HG03066 (cell line): ENCODE results near the gene GIMAP4.
"Not testable (repeated sequence)": the region's sequence is repeated elsewhere in the genome, so short reads cannot be mapped to it uniquely, and the experiment has no call there.

Experiments
- ATAC-seq: cut with Tn5 transposase; IDR thresholded peaks from one replicate; pipeline ENCODE4 v1.9.1; 2021; ENCODE audit warnings: low read depth; ENCODE audit not compliant: unreplicated experiment

Gene GIMAP4

DNA sequence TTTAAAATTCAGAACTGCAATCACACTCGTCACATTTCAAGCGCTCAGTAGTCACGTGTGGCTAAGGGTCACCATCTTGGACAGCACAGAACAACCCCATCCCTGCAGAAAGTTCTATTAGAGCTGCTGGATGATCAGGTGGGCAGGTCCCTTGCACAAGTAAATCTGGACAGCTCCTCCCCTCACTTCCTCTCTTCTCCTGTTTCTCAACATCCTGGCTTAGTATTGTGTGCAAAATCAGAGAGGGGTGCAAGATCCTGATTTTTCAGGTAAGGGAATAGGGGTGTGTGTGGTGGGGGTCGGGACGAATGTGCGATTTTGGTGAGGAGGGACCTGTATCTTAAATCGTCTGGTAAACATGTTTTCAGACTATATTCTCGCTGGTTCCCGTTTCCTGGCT, at the start of gene GIMAP4:
TSS of gene GIMAP4 (plus strand) at position 222 of the 400 bp plus-strand sequence. CDS start 2,512 bp downstream, outside the sequence.
- no peak for ATAC-seq

DNA sequence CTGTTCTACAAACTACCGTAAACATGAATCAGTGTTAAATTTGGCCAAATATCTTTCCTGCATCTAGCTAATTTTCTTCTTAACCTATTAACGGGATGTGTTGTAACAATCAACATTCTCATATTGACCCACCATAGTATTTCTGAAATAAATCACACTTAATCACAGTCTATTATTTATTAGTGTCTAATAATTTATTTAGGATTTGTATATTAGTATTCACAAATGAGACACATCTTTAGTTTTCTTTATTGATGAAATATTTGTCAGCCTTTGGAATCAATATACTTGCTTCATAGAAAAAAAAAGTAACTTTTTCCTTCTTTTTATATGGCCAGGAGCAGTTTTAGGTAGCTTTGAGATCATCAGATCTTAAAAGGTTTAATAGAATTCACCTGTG, 47.9 kb upstream of the GIMAP4 start:
- no peak for ATAC-seq

DNA sequence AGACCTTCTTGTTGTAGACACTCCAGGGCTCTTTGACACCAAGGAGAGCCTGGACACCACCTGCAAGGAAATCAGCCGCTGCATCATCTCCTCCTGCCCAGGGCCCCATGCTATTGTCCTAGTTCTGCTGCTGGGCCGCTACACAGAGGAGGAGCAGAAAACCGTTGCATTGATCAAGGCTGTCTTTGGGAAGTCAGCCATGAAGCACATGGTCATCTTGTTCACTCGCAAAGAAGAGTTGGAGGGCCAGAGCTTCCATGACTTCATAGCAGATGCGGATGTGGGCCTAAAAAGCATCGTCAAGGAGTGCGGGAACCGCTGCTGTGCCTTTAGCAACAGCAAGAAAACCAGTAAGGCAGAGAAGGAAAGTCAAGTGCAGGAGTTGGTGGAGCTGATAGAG, 47.0 kb upstream of the GIMAP4 start:
- no peak for ATAC-seq

DNA sequence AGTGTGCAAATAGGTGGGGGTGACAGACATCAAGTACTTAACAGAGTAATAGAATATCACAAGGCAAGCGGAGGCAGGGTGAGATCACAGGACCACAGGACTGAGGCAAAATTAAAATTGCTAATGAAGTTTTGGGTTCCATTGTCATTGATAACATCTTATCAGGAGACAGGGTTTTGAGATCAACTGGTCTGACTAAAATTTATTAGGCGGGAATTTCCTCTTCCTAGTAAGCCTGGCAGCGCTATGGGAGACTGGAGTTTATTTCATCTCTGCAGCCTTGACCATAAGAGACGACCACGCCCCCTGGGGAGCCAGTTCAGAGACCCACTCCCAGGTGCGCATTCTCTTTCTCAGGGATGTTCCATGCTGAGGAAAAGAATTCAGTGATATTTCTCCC, 44.3 kb upstream of the GIMAP4 start:
- not testable (repeated sequence) for ATAC-seq

DNA sequence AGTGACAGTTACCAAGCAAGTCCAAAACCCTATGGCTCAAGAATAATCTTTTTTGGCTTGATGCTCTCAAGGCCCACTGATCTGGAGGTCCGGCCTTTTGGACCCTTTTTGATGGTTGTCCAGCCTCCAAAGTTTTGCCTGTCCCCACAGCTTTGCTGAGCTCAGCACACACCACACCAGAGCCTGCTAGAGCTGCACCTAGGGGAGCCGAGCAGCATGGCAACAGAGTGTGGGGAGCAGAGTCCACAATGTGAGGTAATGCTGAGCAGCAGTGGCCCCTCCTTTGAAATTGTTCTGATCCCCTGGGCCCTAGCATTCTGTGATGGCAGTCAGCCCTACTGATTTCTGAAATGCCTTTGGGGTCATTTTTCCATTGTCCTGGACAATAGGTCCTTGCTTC, 43.2 kb upstream of the GIMAP4 start:
- no peak for ATAC-seq

DNA sequence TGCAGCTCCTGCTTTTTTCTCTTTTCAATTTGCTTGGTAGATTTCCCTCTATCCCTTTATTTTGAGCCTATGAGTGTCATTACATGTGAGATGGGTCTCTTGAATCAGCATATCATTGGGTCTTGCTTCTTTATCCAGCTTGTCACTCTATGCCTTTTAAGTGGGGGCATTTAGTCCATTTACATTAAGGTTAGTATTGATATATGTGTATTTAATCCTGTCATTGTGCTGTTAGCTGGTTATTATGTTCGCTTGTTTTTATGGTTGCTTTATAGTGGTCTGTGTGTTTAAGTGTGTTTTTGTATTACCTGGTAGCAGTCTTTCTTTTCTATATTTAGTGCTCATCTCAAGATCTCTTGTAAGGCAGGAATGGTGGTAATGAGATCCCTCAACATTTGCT, 35.5 kb upstream of the GIMAP4 start:
- no peak for ATAC-seq

DNA sequence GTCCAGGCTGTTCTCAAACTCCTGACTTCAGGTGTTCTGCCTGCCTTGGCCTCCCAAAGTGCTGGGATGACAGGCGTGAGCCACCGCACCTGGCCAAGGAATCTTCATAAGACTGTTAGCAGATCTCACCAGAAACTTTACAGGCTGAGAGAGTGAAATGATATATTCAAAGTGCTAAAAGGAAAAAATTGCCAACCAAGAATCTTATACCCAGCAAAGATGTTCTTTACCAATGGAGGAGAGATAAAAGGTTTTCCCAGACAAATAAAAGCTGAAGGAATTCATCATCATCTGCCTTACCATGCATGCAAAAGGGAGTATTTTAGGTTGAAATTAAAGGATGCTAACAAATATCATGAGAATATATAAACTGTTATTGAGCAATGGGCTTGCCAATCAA, 28.9 kb upstream of the GIMAP4 start:
- ATAC-seq, result no peak

DNA sequence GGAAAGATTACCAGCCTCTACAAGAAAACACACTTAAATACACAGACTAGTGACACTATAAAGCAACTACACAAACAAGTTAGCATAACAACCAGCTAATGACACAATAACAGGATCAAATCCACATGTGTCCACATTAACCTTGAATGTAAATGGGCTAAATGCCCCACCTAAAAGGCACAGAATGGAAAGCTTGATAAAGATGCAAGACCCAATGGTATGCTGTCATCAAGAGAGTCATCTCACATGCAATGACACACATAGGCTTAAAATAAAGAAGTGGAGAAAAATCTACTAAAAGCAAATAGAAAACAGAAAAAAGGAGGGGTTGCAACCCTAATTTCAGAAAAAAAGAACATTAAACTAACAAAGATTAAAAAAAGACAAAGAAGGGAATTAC, 14.0 kb upstream of the GIMAP4 start:
- ATAC-seq, result no peak

DNA sequence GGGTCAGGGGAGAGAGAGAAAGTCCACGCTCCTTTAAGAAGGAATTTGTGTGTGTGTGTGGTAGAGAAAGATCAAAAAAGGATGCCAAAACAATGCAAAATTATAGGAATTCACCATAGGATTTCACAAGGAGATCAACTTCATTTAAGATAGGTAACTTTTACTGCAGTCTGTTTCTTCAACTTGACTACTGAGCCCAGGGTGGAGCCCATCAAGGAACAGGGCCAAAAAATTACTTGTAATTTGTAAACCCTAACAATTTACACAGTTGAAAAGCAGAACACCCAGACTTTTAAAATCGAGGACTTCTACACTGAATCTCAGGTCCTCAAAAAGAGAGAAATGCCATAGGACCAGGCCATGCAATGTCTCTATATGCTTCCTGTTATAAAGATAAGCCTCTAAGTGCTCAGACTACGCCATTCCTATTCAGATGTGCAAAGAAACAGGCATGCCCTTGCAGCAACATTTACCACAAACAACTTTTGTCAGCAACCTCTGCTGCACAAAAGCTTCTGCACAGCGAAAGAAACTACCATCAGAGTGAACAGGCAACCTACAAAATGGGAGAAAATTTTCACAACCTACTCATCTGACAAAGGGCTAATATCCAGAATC, 10.6 kb upstream of the GIMAP4 start:
- ATAC-seq, result no peak

DNA sequence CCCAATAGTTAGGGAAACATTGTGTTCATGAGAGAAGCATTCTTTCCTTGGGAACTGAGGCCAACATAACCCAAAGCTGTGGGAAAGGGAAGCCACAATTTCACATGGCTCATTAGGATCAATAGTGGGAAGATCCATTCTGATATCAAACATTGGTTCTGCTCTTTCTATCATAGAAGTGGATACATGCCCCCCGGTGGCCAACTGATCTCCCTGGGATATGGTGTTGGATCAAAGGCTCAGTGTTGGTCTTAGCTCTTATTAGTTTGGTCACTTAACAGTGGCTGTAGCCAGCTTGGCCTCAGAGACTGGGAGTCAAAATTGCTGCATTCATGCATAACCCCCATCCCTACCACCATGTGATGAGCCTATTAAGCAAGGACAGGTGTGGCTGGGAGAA, 6.7 kb upstream of the GIMAP4 start:
- ATAC-seq, result no peak

DNA sequence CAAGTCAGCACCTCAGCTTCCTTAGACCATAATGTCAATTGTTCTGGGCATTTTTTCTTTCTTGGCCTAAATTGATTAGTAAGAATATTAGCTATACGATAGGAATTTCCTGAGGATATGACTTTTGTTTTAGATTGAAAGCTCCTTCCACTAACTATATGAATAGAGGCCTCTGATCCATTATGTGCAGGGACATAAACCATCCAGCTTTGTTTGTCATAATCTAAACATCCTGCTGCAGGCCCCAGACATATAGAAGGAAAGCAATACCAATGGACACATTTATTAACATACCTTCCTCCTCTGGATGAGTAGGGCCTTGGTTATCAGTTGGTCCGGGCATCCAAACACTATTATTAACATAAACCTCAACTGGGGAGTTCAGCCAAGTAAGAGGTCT, 4.3 kb upstream of the GIMAP4 start:
- ATAC-seq, result no peak

DNA sequence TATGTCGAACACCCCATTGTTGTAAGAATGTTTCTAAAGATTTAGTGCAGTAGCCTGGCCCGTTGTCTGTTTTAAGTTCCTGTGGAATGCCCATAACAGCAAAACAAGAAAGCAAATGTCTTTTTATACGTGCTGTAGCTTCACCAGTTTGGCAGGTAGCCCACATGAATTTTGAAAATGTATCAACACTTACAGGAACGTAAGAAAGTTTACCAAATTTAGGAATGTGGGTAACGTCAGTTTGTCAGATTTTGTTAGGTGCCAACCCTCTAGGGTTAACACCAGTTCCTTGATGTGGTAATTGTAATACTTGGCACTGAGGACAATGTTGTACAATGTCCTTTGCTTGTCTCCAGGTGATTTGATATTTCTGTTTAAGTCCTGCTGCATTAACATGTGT, 3.2 kb upstream of the GIMAP4 start:
- ATAC-seq, result no peak

DNA sequence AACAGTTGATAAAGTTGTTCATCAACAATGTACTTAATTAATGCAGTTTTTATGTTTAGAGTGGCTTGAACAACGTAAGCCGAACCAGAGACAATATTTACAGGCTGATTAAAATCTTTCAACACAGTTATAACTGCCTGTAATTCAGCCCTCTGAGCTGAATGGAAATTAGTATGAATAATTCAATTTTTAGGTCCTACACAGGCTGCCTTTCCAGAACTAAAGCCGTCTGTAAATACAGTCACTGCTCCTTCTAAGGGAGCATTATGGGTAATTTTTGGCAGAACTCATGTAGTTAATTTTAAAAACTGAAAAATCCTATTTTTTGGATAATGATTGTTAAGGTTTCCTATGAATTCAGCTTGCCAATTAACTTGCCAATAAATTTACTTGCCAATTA, 2.6 kb upstream of the GIMAP4 start:
- ATAC-seq, result no peak

DNA sequence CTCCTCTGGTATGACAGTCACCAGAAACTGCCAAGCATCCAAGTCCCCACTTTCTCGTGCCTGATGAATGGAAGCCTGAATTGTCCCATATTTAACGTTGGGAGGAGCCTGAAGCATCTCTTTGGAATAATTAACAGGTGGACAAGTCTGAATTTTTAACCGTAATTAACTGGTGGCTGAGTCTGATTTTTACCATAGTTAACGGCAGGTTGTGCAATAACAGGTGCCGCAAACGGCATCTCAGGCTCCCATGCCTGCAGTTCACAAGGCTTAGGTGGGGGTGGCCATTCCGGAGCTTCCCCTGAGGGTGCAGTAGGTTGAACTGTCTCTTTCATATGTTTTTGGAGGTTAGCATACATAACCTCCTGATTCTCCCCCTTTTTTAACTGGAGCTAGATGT, 2.0 kb upstream of the GIMAP4 start:
- no peak for ATAC-seq

DNA sequence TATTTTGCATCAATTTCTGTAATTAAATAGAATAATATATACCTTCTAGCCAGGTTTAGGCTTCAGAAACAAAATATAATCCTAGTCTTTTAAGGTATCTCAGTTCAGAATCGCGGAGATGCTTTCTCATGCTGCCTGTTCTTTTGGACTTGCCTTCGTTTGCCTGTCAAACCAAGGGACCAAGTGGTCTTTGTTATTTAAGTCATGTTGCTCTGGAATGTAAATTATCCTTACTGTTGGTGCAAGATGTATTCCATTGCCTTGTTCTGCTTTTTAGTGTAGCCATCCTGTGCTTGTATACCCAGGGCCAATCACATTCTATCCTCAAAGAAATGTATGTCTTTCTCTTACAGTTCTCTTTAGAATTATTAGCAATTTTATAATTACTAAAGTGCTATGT, 1.1 kb upstream of the GIMAP4 start:
- ATAC-seq, result no peak

DNA sequence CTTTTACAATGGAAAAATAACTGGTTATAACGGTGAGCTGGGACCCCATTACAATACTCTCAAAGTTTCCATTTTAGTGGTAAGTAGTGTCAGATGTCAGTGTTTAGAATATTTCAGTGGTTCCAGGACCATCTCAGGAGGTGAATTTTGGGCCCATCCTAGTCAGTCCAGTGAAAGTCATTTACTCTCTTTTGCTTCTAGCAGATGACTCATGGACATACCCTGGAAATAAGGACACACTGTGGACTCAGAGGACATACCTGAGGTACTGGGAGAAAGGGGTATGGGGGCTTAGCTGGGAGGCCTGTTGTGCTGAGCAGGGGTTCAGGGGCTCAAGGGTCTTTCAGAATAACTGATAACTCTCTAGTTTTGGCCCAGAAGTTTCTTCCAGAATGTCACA, 618 bp upstream of the GIMAP4 start:
- no peak for ATAC-seq

DNA sequence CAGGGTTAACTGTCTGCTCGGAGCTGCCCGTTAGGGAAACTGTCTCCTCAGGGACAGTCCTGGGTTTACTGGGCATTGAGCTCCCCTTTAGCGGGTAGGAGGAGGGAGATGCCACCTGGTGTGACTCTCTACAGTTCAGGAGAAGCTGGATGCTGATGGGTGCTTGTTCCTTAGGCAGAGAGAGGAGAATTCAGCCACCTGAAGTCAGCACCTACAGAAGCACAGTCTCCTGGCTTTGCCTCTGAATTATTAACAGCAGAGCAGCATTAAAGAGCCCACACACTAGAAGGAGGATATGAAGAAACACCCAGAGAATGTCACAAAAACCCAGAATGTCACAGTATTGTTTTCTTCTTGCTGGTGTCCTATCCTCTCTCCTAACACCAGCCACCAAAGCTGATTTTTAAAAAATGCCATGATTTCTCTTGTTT, 696 bp downstream of the GIMAP4 start:
- no peak for ATAC-seq

DNA sequence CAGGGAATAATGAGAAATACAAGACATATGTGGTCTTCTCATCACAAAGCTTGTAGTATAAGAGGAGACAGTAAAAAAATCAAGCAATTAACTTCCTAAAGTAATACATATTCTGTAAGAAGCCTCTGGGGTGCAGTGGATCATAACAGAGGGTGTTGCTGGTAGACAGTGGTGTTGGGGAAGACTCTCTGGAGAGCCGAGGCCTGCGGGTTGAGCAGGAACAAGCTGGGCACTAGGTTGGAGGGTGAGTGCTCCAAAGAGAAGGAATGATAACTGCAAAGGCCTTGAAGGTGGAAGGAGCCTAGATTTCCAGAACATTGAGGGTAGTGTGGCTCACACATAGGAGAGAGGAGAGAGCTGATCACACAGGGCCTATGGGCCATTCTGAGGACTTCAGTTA, 1.5 kb downstream of the GIMAP4 start:
- ATAC-seq, result no peak

DNA sequence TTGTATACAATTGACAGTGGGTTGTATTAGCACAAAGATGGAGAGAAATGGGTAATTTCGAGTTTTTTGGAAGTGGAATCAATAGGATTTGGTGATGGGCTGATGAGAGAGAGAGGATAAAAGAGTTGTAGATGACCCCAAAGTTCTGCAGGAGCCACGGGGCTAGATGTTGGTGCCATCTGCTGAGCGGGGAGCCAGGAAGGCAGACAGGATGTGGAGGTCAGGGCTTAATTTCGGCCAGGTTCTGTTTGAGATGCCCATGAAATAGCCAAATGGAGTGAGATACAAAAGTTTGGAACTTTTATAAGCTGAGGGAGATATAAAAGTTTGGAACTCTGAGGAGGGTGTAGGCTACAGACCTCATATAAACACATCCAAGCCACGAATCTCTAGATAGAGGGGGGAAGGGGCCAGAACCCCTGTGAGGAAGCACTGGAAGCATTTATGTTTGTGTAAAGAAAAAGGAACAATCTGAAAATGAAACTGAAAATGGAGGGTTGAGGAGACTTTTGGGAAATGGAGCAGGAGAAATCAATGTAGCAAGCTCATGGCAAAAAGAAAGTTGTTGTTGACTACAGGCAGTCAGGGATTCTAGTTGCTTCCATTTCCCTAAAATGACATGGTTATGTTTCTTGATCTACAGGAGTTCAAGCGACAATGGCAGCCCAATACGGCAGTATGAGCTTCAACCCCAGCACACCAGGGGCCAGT, 2.2 kb downstream of the GIMAP4 start:
- ATAC-seq, result no peak

DNA sequence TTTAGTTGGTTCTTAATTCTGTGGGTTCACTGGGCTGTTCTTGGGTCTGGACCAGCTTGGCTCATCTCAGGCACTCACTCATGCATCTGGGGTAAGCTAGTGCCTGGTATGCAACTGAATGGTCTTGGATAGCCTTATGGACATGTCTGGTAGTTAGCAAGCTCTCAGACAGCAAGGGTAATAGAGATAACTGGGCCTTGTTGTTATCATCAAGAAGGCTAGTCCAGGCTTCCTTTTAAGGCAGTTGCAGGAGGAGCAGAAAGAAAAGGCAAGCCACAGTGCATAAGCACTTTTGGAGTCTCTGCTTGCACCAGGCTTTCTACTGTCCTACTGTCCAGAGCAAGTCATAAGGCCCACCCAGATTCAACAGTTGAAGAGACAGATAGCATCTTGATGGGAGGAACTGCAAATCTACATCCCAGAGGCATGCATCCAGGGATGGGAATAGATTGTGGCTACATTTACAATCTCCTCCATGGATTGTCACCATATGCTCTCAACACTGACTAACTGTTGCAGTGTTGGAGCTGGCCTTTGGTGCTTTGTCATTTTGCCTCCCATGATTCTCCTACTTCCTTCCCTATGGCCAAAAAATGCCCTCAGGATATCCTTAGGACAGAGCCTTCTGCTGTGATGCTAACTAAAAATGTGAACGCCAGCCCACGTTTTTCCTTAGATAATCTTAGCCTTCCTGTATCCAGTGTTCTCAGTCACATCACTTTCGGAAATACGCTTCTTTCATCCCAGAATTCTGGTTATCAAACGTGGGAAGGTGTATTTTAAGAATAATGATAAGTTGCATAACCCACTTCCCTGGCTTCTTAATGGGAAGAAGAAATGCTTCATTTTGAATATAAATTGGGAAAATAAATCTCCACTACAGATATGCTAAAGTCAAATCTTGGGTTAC, 3.6 kb downstream of the GIMAP4 start:
- no peak for ATAC-seq

DNA sequence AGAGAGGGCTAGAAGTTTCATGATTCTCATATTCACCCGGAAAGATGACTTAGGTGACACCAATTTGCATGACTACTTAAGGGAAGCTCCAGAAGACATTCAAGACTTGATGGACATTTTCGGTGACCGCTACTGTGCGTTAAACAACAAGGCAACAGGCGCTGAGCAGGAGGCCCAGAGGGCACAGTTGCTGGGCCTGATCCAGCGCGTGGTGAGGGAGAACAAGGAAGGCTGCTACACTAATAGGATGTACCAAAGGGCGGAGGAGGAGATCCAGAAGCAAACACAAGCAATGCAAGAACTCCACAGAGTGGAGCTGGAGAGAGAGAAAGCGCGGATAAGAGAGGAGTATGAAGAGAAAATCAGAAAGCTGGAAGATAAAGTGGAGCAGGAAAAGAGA, 5.3 kb downstream of the GIMAP4 start:
- ATAC-seq, result no peak
